ENCODE data around the gene ARHGEF5. TPM values are rescaled to one million over a fixed set of nuclear protein-coding genes. Genes with fewer than 3 reads are reported as not detected.

Gene ARHGEF5
- polyA plus RNA-seq, 1 donor (not counting 4 experiments of a cell fraction or from before 2014, with no cell fraction given): 24.2 TPM

GRCh38 chr7:144390481-144390880 is 35.3 kb downstream of the ARHGEF5 start:
- H3K9me1 ChIP-seq (ENCODE audit: control insufficient read depth, extremely low read depth, insufficient read depth, low read length): no peaks in the 10 kb centered on the region
- no peak for FAIRE-seq
- no peak overlapping the region for H3K27ac ChIP-seq (ENCODE audit: control insufficient read depth, insufficient read depth, low read length)
- DNase-seq (ENCODE audit: low read depth, low spot score): no peak
- no peaks in the 10 kb centered on the region for H3K36me3 ChIP-seq (ENCODE audit: control insufficient read depth in 2 of 2, extremely low read depth in 1 of 2, insufficient read depth in 2 of 2, low read length in 2 of 2)
- H3K9me3 ChIP-seq (ENCODE audit: control insufficient read depth, low read depth, low read length): no peaks in the 10 kb centered on the region
- no peaks in the 10 kb centered on the region for H4K20me1 ChIP-seq (ENCODE audit: control insufficient read depth, extremely low read depth, insufficient read depth, low read length)
- no peak overlapping the region for H3K4me3 ChIP-seq (ENCODE audit: control insufficient read depth in 2 of 3, extremely low read depth in 1 of 3, insufficient read depth in 2 of 3, low read depth in 1 of 3, low read length in 3 of 3)
- dilution Hi-C loops (cut with MboI; ENCODE audit: extremely low pct_ligation_motif_present, low sequenced_read_pairs): no loop called here
- H3K4me1 ChIP-seq (ENCODE audit: control insufficient read depth, extremely low read depth, insufficient read depth, low read length): peaks cover 1% of the 10 kb centered on the region
- H2AFZ ChIP-seq (ENCODE audit: control insufficient read depth, low read length): no peak overlapping the region
- TF ChIP-seq CTCF (optimal IDR thresholded peaks at IDR 0.05 in 1 of 3, IDR thresholded peaks at IDR 0.05 in 1 of 3, conservative IDR thresholded peaks at IDR 0.05 in 1 of 3; ENCODE audit: extremely low read depth in 1 of 3, insufficient read depth in 2 of 3, low read length in 3 of 3) (no peak), EZH2 (IDR thresholded peaks at IDR 0.05; ENCODE audit: low read length) (no peak)
- H3K4me2 ChIP-seq (ENCODE audit: control insufficient read depth, extremely low read depth, insufficient read depth, low read depth, low read length): no peak overlapping the region
- no peaks in the 10 kb centered on the region for H3K27me3 ChIP-seq (ENCODE audit: control insufficient read depth, extremely low read depth, insufficient read depth, low read length)
- H3K9ac ChIP-seq (ENCODE audit: control insufficient read depth, extremely low read depth, insufficient read depth, low read length): no peak overlapping the region
- no peaks in the 10 kb centered on the region for H3K79me2 ChIP-seq (ENCODE audit: control insufficient read depth, insufficient read depth, low read length)

- FAIRE-seq: no peak
- H3K36me3 ChIP-seq (ENCODE audit: control insufficient read depth in 2 of 2, extremely low read depth in 1 of 2, insufficient read depth in 2 of 2, low read length in 2 of 2): no peaks in the 10 kb centered on the region
- dilution Hi-C loops (cut with MboI; ENCODE audit: extremely low pct_ligation_motif_present, low sequenced_read_pairs): no loop called here
- H3K4me1 ChIP-seq (ENCODE audit: control insufficient read depth, extremely low read depth, insufficient read depth, low read length): no peaks in the 10 kb centered on the region
- TF ChIP-seq EZH2 (IDR thresholded peaks at IDR 0.05; ENCODE audit: low read length) (no peak), CTCF (optimal IDR thresholded peaks at IDR 0.05 in 1 of 3, IDR thresholded peaks at IDR 0.05 in 1 of 3, conservative IDR thresholded peaks at IDR 0.05 in 1 of 3; ENCODE audit: extremely low read depth in 1 of 3, insufficient read depth in 2 of 3, low read length in 3 of 3) (no peak)
- H3K9ac ChIP-seq (ENCODE audit: control insufficient read depth, extremely low read depth, insufficient read depth, low read length): no peak overlapping the region
- H3K27ac ChIP-seq (ENCODE audit: control insufficient read depth, insufficient read depth, low read length): no peak overlapping the region
- no peak for DNase-seq (ENCODE audit: low read depth, low spot score)
- H3K9me1 ChIP-seq (ENCODE audit: control insufficient read depth, extremely low read depth, insufficient read depth, low read length): no peaks in the 10 kb centered on the region
- no peaks in the 10 kb centered on the region for H3K9me3 ChIP-seq (ENCODE audit: control insufficient read depth, low read depth, low read length)
- no peaks in the 10 kb centered on the region for H3K27me3 ChIP-seq (ENCODE audit: control insufficient read depth, extremely low read depth, insufficient read depth, low read length)
- no peaks in the 10 kb centered on the region for H3K79me2 ChIP-seq (ENCODE audit: control insufficient read depth, insufficient read depth, low read length)
- no peak overlapping the region for H3K4me3 ChIP-seq (ENCODE audit: control insufficient read depth in 2 of 3, extremely low read depth in 1 of 3, insufficient read depth in 2 of 3, low read depth in 1 of 3, low read length in 3 of 3)
- no peaks in the 10 kb centered on the region for H4K20me1 ChIP-seq (ENCODE audit: control insufficient read depth, extremely low read depth, insufficient read depth, low read length)
- no peak overlapping the region for H2AFZ ChIP-seq (ENCODE audit: control insufficient read depth, low read length)
- no peak overlapping the region for H3K4me2 ChIP-seq (ENCODE audit: control insufficient read depth, extremely low read depth, insufficient read depth, low read depth, low read length)
Measured at GRCh38 chr7:144391014-144391413, 35.8 kb downstream of the ARHGEF5 start.

Measured in keratinocyte (primary cell).